PC-9 (cell line): ENCODE data around the gene FUT7. TPM values are rescaled to one million over a fixed set of nuclear protein-coding genes. Genes with fewer than 3 reads are reported as not detected.

Experiments used
- BruUV-seq: library from RNA; stranded (reverse); fragments of 400-500 nt; replicated peaks from 2 replicates; lab custom pipeline; 2021; lab: Mats Ljungman, UMichigan
- CTCF ChIA-PET: fragments of 300-600 bp; sonication (Branson Sonifier 250); formaldehyde crosslinking; loops from one replicate; lab custom pipeline; 2022; ENCODE audit warnings: antibody characterized with exemption; lab: Charles Lee
- POLR2A ChIA-PET: fragments of 300-600 bp; sonication (Branson Sonifier 250); formaldehyde crosslinking; loops from one replicate; lab custom pipeline; 2022; ENCODE audit warnings: antibody characterized with exemption; ENCODE audit not compliant: unreplicated experiment; lab: Charles Lee
- DNase-seq, 2 experiments: peaks; one replicate each; pipeline versions ENCODE4 v3.0.0 to v3.0.0-alpha.2; 2015 to 2022; ENCODE audit warnings: mixed read lengths in 1 of 2
- H2AFZ ChIP-seq: fragments of 200-600 bp; sonication (generic); 2 replicates; pipeline ENCODE4 v1.8.1; 2017; ENCODE audit warnings: antibody characterized with exemption
- H3F3A ChIP-seq: fragments of 200-600 bp; sonication (generic); 2 replicates; pipeline ENCODE4 v1.8.1; 2017; ENCODE audit warnings: antibody characterized with exemption, mild to moderate bottlenecking, low read depth; ENCODE audit not compliant: insufficient read depth
- H3K27ac ChIP-seq: fragments of 200-600 bp; sonication (generic); 2 replicates; pipeline ENCODE4 v1.6.1; 2016; ENCODE audit warnings: mixed run types
- H3K27me3 ChIP-seq: fragments of 200-600 bp; sonication (generic); 2 replicates; pipeline ENCODE4 v1.6.1; 2016; ENCODE audit warnings: low read depth, mixed run types; ENCODE audit not compliant: insufficient read depth
- H3K36me3 ChIP-seq: fragments of 200-600 bp; sonication (generic); 2 replicates; pipeline ENCODE4 v1.6.1; 2016; ENCODE audit warnings: low read depth, mixed run types
- H3K4me1 ChIP-seq: fragments of 200-600 bp; sonication (generic); replicated peaks from 2 replicates; pipeline ENCODE4 v1.6.1; 2016; ENCODE audit warnings: mixed run types; ENCODE audit not compliant: insufficient read depth
- H3K4me2 ChIP-seq: fragments of 200-600 bp; sonication (generic); 2 replicates; pipeline ENCODE4 v1.6.1; 2017; ENCODE audit warnings: mixed run types
- H3K4me3 ChIP-seq: fragments of 200-600 bp; sonication (generic); 2 replicates; pipeline ENCODE4 v1.6.1; 2016; ENCODE audit warnings: mixed run types
- H3K79me2 ChIP-seq: fragments of 200-600 bp; sonication (generic); 2 replicates; pipeline ENCODE4 v1.6.1; 2017; ENCODE audit warnings: low read depth, mixed run types
- H3K9me2 ChIP-seq: fragments of 200-600 bp; sonication (generic); 2 replicates; pipeline ENCODE4 v1.8.1; 2017; ENCODE audit warnings: mild to moderate bottlenecking; ENCODE audit not compliant: insufficient read depth
- H3K9me3 ChIP-seq: fragments of 200-600 bp; sonication (generic); 2 replicates; pipeline ENCODE4 v1.8.1; 2016; ENCODE audit warnings: low read depth; ENCODE audit not compliant: insufficient read depth
- H4K20me1 ChIP-seq: fragments of 200-600 bp; sonication (generic); 2 replicates; pipeline ENCODE4 v1.8.1; 2017; ENCODE audit not compliant: insufficient read depth
- CTCF ChIP-seq: fragments of 200-600 bp; sonication (generic); conservative IDR thresholded peaks from 2 replicates; pipeline ENCODE4 v1.6.1; 2017; ENCODE audit warnings: mixed run types, antibody characterized with exemption, mild to moderate bottlenecking, moderate library complexity
- EZH2 ChIP-seq: fragments of 200-600 bp; sonication (generic); IDR thresholded peaks from 2 replicates; pipeline ENCODE4 v1.8.0; 2017; ENCODE audit warnings: antibody characterized with exemption, low read depth
- intact Hi-C: fragments of 100-400 bp; cut with micrococcal nuclease; formaldehyde crosslinking; loops from one replicate; pipeline ENCODE4 v1.10.0; 2022; ENCODE audit not compliant: unreplicated experiment
- total RNA-seq: library from RNA; stranded (reverse); gene quantifications from 2 replicates; pipeline ENCODE4 v1.2.3, GENCODE V29; 2021

Gene FUT7
- total RNA-seq, 1 experiment from 2014 or later: not detected

GRCh38 chr9:136985027-136985602 is 46.8 kb downstream of the FUT7 start:
- intact Hi-C loops: no loop called here
- BruUV-seq: no TSS peak
- ChIA-PET CTCF (no interaction called here), POLR2A (no interaction called here)
- Histone ChIP-seq H3K4me2 (no peak overlapping the region), H3K27me3 (no peaks in the 10 kb centered on the region), H3K4me1 (peaks cover 9% of the 10 kb centered on the region), H3K79me2 (no peaks in the 10 kb centered on the region), H3K27ac (no peak overlapping the region), H3K36me3 (no peaks in the 10 kb centered on the region), H3F3A (peaks cover 7% of the 10 kb centered on the region; the same call in 1 of the 2 replicates), H3K4me3 (no peak overlapping the region), H3K9me3 (no peaks in the 10 kb centered on the region), H3K9me2 (no peaks in the 10 kb centered on the region), H2AFZ (no peak overlapping the region), H4K20me1 (no peaks in the 10 kb centered on the region)
- DNase-seq: no peak
- TF ChIP-seq CTCF: no peak
- no peak for TF ChIP-seq EZH2

GRCh38 chr9:136984464-136985026 is 47.3 kb downstream of the FUT7 start:
- DNase-seq: no peak
- Histone ChIP-seq H3F3A (peaks cover 6% of the 10 kb centered on the region; the same call in 1 of the 2 replicates), H3K27me3 (no peaks in the 10 kb centered on the region), H2AFZ (no peak overlapping the region), H4K20me1 (no peaks in the 10 kb centered on the region), H3K4me3 (no peak overlapping the region), H3K79me2 (no peaks in the 10 kb centered on the region), H3K4me1 (peaks cover 9% of the 10 kb centered on the region), H3K4me2 (no peak overlapping the region), H3K9me2 (no peaks in the 10 kb centered on the region), H3K27ac (no peak overlapping the region), H3K9me3 (no peaks in the 10 kb centered on the region), H3K36me3 (no peaks in the 10 kb centered on the region)
- intact Hi-C loops: no loop called here
- BruUV-seq: no TSS peak
- ChIA-PET POLR2A (no interaction called here), CTCF (no interaction called here)
- TF ChIP-seq CTCF (no peak), EZH2 (no peak)

- BruUV-seq: no TSS peak
- H3F3A ChIP-seq: peaks cover 12% of the 10 kb centered on the region; the same call in 1 of the 2 replicates
- ChIA-PET POLR2A (no interaction called here), CTCF (no interaction called here)
- H3K4me1 ChIP-seq: peaks cover 9% of the 10 kb centered on the region
- H4K20me1 ChIP-seq: no peaks in the 10 kb centered on the region
- no peak overlapping the region for H3K4me3 ChIP-seq
- intact Hi-C loops: no loop called here
- H3K27ac ChIP-seq: no peak overlapping the region
- no peaks in the 10 kb centered on the region for H3K9me3 ChIP-seq
- H3K9me2 ChIP-seq: no peaks in the 10 kb centered on the region
- no peak overlapping the region for H3K4me2 ChIP-seq
- no peak for DNase-seq
- no peaks in the 10 kb centered on the region for H3K79me2 ChIP-seq
- no peaks in the 10 kb centered on the region for H3K36me3 ChIP-seq
- no peaks in the 10 kb centered on the region for H3K27me3 ChIP-seq
- TF ChIP-seq CTCF (no peak), EZH2 (no peak)
- no peak overlapping the region for H2AFZ ChIP-seq
Observed at GRCh38 chr9:136983656-136984314, 48.1 kb downstream of the FUT7 start.
